HFF-Myc (cell line): ENCODE measurements around the gene TMPRSS15.

Experiments
- DNase-seq: peaks from one replicate; pipeline ENCODE4 v3.0.0-alpha.2; 2011; ENCODE audit warnings: low read depth; ENCODE audit errors: extremely low read depth
- H3K4me3 ChIP-seq: replicated peaks from 2 replicates; pipeline ENCODE4 v1.5.1; 2011; ENCODE audit warnings: low read depth, mild to moderate bottlenecking, control low read depth, low read length
- TF ChIP-seq, protein P1 (sequence below): IDR thresholded peaks from 2 replicates; pipeline ENCODE4 v1.5.1; 2012; ENCODE audit warnings: mild to moderate bottlenecking, low read depth, low read length, control low read depth; ENCODE audit errors: missing control alignments

The TMPRSS15 gene

DNA sequence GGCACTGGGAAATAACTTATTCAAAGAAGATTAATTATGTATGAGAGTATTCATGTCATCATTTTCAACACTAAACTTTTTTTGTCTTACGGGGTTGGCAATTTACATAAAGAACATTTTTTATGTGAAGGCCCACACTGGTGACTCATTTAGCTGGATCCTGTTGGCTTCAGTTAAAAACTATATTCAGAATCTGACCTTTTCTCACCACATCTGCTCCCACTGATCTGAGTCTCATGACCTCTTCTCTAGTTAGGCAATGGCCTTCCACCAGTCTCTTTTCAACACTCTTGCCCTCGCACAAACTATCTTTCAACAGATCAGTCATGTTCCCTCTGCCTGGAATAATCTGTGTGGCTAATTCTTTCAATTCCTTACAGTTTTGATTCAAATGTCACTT is 53.4 kb downstream of the TMPRSS15 start:
- TF ChIP-seq, protein P1, sequence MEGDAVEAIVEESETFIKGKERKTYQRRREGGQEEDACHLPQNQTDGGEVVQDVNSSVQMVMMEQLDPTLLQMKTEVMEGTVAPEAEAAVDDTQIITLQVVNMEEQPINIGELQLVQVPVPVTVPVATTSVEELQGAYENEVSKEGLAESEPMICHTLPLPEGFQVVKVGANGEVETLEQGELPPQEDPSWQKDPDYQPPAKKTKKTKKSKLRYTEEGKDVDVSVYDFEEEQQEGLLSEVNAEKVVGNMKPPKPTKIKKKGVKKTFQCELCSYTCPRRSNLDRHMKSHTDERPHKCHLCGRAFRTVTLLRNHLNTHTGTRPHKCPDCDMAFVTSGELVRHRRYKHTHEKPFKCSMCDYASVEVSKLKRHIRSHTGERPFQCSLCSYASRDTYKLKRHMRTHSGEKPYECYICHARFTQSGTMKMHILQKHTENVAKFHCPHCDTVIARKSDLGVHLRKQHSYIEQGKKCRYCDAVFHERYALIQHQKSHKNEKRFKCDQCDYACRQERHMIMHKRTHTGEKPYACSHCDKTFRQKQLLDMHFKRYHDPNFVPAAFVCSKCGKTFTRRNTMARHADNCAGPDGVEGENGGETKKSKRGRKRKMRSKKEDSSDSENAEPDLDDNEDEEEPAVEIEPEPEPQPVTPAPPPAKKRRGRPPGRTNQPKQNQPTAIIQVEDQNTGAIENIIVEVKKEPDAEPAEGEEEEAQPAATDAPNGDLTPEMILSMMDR: no peak
- no peak for DNase-seq
- H3K4me3 ChIP-seq: no peak overlapping the region

DNA sequence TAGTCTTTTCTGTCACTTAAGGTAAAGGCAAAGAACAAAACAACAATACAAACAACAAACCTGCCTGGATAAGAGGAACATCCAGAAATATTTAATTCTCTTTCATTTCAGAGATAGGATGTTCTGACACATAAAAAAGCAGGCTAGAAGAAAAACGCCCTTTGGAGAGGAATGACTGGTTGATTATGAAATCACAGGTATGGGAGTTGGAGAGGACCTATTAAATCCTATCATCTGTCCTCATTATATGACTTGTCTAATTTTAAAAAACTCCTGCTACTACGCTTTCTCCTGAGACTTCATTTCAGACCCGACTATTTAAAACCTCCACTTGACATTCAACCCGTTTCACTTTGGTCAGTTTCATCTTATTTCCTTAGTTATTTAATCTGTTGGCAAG is 54.1 kb downstream of the TMPRSS15 start:
- TF ChIP-seq, protein P1: no peak
- no peak overlapping the region for H3K4me3 ChIP-seq
- DNase-seq: no peak

DNA sequence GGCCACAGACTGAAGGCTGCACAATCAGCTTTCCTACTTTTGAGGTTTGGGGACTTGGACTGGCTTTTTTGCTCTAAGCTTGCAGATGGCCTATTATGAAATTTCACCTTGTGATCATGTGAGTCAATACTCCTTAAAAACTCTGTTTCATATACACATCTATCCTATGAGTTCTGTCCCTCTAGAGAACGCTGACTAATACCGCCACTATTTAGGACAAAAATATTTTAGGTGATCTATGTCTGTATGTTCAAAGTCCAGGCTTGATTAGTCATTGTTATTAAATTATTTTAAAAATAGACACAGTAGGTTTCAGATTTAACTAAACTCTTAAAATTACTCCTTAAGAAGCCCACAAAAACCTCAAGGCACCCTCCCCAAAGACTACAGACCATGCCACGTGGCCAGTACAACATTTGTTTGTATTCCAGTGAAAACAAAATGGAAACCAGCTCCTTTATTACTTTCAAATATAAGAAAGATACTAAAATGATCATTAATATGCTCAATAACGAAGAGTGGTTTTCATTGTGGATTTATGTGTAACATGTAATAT is 63.1 kb downstream of the TMPRSS15 start:
- DNase-seq: no peak
- TF ChIP-seq, protein P1: no peak
- H3K4me3 ChIP-seq: no peak overlapping the region

DNA sequence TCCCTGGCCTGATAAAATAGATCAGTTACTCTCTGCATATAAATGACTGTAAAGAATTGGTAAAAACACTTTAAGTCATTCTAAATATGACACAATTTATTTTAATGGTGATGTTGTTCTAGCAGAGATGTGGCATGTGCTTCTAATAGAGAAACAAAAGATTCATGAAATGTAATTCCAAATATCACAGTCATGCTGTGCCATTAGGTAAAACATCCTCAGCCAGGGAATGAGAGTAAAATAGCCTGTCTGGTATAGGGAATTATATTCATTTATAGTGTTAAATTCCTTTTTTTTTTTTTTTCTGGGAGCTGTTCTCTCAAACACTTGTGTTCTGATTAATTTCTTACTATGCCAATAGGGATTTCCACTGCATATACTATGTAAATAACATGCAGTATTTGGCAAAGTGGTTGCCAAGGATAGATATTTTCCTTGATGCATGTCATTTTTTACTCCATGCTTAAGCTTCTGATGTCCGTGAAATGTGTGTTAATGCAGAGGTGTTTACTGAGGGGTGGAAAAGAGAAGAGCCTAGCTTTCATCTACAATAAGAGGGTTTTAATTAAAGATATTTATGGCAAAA is 67.8 kb downstream of the TMPRSS15 start:
- TF ChIP-seq, protein P1: no peak
- H3K4me3 ChIP-seq: no peak overlapping the region
- DNase-seq: no peak

DNA sequence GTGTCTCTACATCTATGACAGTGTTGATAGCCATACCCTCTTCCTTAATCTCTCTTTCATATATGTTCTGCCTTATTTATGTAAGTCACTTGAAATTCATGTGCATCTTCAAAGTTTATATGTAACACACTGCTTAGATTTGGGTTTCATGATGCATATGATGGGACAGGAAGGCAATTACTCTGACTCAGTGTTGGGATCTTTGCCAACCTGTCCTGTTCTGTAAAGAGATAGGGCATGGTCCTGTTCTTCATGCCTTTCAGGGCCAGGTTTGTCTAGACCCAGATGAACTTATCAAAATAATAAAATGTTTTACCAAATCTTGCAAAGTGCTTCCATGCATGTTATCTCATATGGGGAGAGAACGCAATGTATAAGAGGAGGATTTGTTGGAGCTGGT is 69.5 kb downstream of the TMPRSS15 start:
- no peak for DNase-seq

DNA sequence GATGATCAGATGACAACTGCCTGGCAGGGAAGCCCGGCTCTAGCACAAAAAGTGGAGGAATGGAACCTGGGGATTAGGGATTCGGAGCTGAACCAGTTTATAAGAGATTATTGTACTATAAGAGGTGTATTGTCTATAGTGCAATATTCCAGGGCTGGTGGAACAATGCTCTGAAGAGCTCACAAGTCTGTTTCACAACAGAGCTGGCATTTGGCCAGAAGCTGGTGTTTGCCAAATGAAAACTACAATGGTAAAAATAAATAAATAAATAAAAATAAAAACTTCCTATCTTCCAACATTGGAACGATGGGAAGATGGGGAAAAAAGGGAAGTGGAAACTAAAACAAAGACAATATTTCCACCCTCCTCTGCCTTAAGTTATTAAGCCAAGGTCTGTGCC is 85.4 kb downstream of the TMPRSS15 start:
- TF ChIP-seq, protein P1: no peak
- DNase-seq: no peak
- H3K4me3 ChIP-seq: no peak overlapping the region

More for the DNA sequence above, 69.5 kb downstream of the TMPRSS15 start:
- H3K4me3 ChIP-seq: no peak overlapping the region
- TF ChIP-seq, protein P1: no peak

DNA sequence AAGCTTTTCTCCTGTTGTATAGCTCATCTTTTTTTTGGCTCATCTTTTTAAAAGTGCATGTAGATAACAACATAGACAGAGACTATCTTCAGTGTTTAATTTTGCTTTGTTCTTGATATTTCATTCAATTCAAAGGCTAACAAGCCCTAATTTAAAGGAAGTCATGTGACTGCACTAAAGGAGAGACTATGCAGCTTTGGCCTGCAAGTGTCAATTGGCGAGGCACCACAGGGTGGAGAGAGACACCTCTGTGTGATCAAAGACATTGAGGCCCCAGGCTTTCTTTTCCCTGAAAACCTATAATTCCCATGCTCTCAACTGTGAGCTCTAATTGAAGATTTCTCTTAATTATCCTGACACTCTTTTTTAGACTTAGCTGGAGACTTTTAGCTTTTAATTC is 105.4 kb downstream of the TMPRSS15 start:
- no peak for DNase-seq
- TF ChIP-seq, protein P1: no peak
- H3K4me3 ChIP-seq: no peak overlapping the region
